GM23338 (cell line): ENCODE measurements around the gene TUBB. TPM values are rescaled to one million over a fixed set of nuclear protein-coding genes. Genes with fewer than 3 reads are reported as not detected.

Experiments used
- ATAC-seq: fragments of 200-7000 bp; cut with Tn5 transposase; 3 replicates; pipeline ENCODE4 v1.9.1; 2020
- DNase-seq: peaks from one replicate; pipeline ENCODE4 v3.0.0-alpha.2; 2015; ENCODE audit warnings: low spot score
- H2AFZ ChIP-seq: fragments of 200-600 bp; sonication (generic); 2 replicates; pipeline ENCODE4 v1.8.0; 2016; ENCODE audit warnings: antibody characterized with exemption, mild to moderate bottlenecking, moderate library complexity
- H3F3A ChIP-seq: fragments of 200-600 bp; sonication (generic); replicated peaks from 2 replicates; pipeline ENCODE4 v1.8.0; 2017; ENCODE audit warnings: antibody characterized with exemption, mixed run types, low read depth
- H3K27ac ChIP-seq: fragments of 200-600 bp; sonication (generic); 2 replicates; pipeline ENCODE4 v1.6.1; 2016; ENCODE audit warnings: low read depth
- H3K27me3 ChIP-seq: fragments of 200-600 bp; sonication (generic); 2 replicates; pipeline ENCODE4 v1.8.0; 2016; ENCODE audit warnings: mild to moderate bottlenecking, mixed run types, moderate library complexity; ENCODE audit not compliant: insufficient read depth
- H3K36me3 ChIP-seq: fragments of 200-600 bp; sonication (generic); 2 replicates; pipeline ENCODE4 v1.8.0; 2016; ENCODE audit warnings: mild to moderate bottlenecking; ENCODE audit not compliant: insufficient read depth
- H3K4me1 ChIP-seq: fragments of 200-600 bp; sonication (generic); 2 replicates; pipeline ENCODE4 v1.8.0; 2016; ENCODE audit warnings: mild to moderate bottlenecking, moderate library complexity; ENCODE audit not compliant: insufficient read depth
- H3K4me2 ChIP-seq: fragments of 200-600 bp; sonication (generic); 2 replicates; pipeline ENCODE4 v1.7.1; 2017; ENCODE audit warnings: mixed run types
- H3K4me3 ChIP-seq: fragments of 200-600 bp; sonication (generic); 2 replicates; pipeline ENCODE4 v1.6.1; 2016; ENCODE audit warnings: mixed run types
- H3K79me2 ChIP-seq: fragments of 200-600 bp; sonication (generic); replicated peaks from 2 replicates; pipeline ENCODE4 v1.8.0; 2017; ENCODE audit warnings: mild to moderate bottlenecking; ENCODE audit not compliant: insufficient read depth
- H3K9me2 ChIP-seq: fragments of 200-600 bp; sonication (generic); 2 replicates; pipeline ENCODE4 v1.8.0; 2017; ENCODE audit not compliant: insufficient read depth
- H4K20me1 ChIP-seq: fragments of 200-600 bp; sonication (generic); replicated peaks from 2 replicates; pipeline ENCODE4 v1.8.0; 2017; ENCODE audit warnings: mild to moderate bottlenecking; ENCODE audit not compliant: insufficient read depth
- H3K27ac Mint-ChIP-seq: 2 replicates; pipeline ENCODE4 v1.8.0; 2020; ENCODE audit warnings: inconsistent platforms, mild to moderate bottlenecking, moderate library complexity, mixed read lengths
- H3K27me3 Mint-ChIP-seq: 3 replicates; pipeline ENCODE4 v1.8.0; 2022; ENCODE audit warnings: low read depth, mild to moderate bottlenecking, moderate library complexity, mixed read lengths, inconsistent platforms; ENCODE audit not compliant: insufficient read depth, poor library complexity
- H3K36me3 Mint-ChIP-seq: 3 replicates; pipeline ENCODE4 v1.8.0; 2021; ENCODE audit warnings: low read depth, mild to moderate bottlenecking, inconsistent platforms, moderate library complexity, mixed read lengths
- H3K4me1 Mint-ChIP-seq: 3 replicates; pipeline ENCODE4 v1.8.0; 2020; ENCODE audit warnings: mild to moderate bottlenecking, inconsistent platforms, mixed read lengths
- H3K4me3 Mint-ChIP-seq: 3 replicates; pipeline ENCODE4 v1.8.0; 2021; ENCODE audit warnings: moderate library complexity, mild to moderate bottlenecking, inconsistent platforms, mixed read lengths
- H3K9me3 Mint-ChIP-seq: 3 replicates; pipeline ENCODE4 v1.8.0; 2020; ENCODE audit warnings: moderate library complexity, mild to moderate bottlenecking, inconsistent platforms, mixed read lengths
- CREB1 ChIP-seq: fragments of 250-450 bp; sonication (Bioruptor Pico); IDR thresholded peaks from 2 replicates; pipeline ENCODE4 v1.5.0; 2020; ENCODE audit warnings: low read depth, mild to moderate bottlenecking, moderate library complexity
- EZH2phosphoT487 ChIP-seq: fragments of 200-600 bp; sonication (generic); IDR thresholded peaks from one replicate; pipeline ENCODE4 v1.8.1; 2018; ENCODE audit warnings: antibody characterized with exemption; ENCODE audit not compliant: unreplicated experiment
- JUNB ChIP-seq: IDR thresholded peaks from one replicate; pipeline ENCODE4 v1.6.1; 2016; ENCODE audit warnings: antibody characterized with exemption; ENCODE audit not compliant: unreplicated experiment
- NANOG ChIP-seq: IDR thresholded peaks from 2 replicates; pipeline ENCODE4 v1.6.1; 2016; ENCODE audit warnings: antibody characterized with exemption, borderline replicate concordance
- POLR2AphosphoS5 ChIP-seq: IDR thresholded peaks from 2 replicates; pipeline ENCODE4 v1.6.1; 2016; ENCODE audit warnings: antibody characterized with exemption, low read depth
- STAT1 ChIP-seq: IDR thresholded peaks from one replicate; pipeline ENCODE4 v1.6.1; 2016; ENCODE audit warnings: antibody characterized with exemption; ENCODE audit not compliant: unreplicated experiment
- ZNF114 ChIP-seq: fragments of 250-450 bp; sonication (Bioruptor Pico); IDR thresholded peaks from 2 replicates; pipeline ENCODE4 v1.5.0; 2020; ENCODE audit warnings: mild to moderate bottlenecking, moderate library complexity
- ZNF331 ChIP-seq: fragments of 250-450 bp; sonication (Bioruptor Pico); IDR thresholded peaks from 2 replicates; pipeline ENCODE4 v1.5.0; 2020; ENCODE audit warnings: low read depth, mild to moderate bottlenecking, moderate library complexity
- ZNF462 ChIP-seq: fragments of 250-450 bp; sonication (Bioruptor Pico); IDR thresholded peaks from 2 replicates; pipeline ENCODE4 v1.5.0; 2020; ENCODE audit warnings: mild to moderate bottlenecking, moderate library complexity
- polyA plus RNA-seq: library from polyadenylated mRNA; unstranded; fragments of >200 nt; fragmentation: Nextera tagmentation; extraction: Ambion mirVana; gene quantifications from 2 replicates; pipeline ENCODE4 v1.2.1, GENCODE V29; 2016
- total RNA-seq: library from RNA; depleted of rRNA; stranded (reverse); fragments of >200 nt; shearing (Covaris generic); gene quantifications from 2 replicates; pipeline ENCODE4 v1.2.3, GENCODE V29; 2014
- TF ChIP-seq, protein P1 (sequence below): IDR thresholded peaks from one replicate; pipeline ENCODE4 v1.6.1; 2018; ENCODE audit warnings: antibody characterized with exemption; ENCODE audit not compliant: unreplicated experiment
- TF ChIP-seq, protein P2 (sequence below): IDR thresholded peaks from 2 replicates; pipeline ENCODE4 v1.6.1; 2016; ENCODE audit warnings: antibody characterized with exemption

TUBB gene
- total and polyA plus RNA-seq, 2 experiments from 2014 or later, result 1,041 to 1,704 TPM

DNA sequence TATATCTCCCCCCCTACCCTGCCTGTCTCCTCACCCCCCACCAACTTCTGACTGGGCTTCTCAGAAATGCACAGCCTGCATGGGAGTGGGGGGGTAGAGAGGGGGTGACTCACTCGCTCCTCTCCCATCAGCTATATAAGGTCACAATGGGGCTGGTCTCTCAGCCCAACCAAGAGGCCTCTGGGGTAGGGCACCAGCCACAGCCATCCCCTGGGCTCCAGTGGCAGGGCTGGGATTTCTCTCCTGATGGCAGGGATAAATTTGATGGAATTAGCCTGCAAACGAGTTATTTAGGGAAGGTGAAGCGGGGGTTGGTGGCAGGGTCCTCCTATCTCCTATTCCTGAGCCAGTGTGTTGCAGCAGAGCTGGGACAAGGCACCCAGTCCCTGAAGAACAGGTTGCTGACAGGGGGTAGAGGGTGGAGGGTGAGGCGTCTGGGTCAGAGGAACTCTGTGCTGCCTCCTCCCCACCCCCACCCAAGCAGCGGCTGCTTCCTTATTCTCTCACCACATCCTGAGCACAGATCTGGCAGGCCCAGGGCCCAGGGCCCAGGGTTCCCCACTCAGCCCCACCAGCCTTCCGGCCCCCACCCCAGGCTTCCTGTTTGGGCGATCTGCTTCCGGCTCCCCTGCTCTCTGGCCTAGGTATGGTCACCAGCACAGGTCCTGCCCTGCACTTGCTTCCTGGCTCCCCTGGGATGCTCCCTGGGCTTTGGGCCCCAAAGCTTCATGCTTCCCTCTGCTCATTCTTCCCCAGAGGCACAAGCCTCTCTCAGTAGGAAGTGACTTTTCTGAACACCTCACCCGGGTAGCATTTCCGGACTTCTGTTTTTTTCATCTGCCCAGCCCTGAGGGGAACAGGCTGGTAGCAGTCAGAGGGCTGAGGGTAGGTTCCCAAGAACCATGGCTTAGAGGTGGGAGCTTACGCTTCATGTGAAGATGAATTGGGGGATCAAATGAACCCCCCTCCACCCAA, 37.7 kb upstream of the TUBB start (continued):
- TF ChIP-seq ZNF462 (CRISPR knock-in tag), result no peak

GRCh38 chr6:30683183-30683979, 36.8 kb upstream of the TUBB start:
- ATAC-seq, result no peak
- peaks cover 22% of the 10 kb centered on the region for H3K79me2 ChIP-seq
- Mint-ChIP-seq H3K27ac (no peak overlapping the region), H3K4me3 (peak overlapping the region; percentile 63), H3K36me3 (peaks cover 20% of the 10 kb centered on the region), H3K9me3 (no peaks in the 10 kb centered on the region; the same call in 2 of the 3 replicates), H3K4me1 (peaks cover 63% of the 10 kb centered on the region), H3K27me3 (peaks cover 28% of the 10 kb centered on the region)
- 0 out of 2 replicates have a peak, but pooled peaks cover 9% of the 10 kb centered on the region for H3F3A ChIP-seq
- H3K4me3 ChIP-seq, result peak overlapping the region; percentile 46
- TF ChIP-seq, protein P1, sequence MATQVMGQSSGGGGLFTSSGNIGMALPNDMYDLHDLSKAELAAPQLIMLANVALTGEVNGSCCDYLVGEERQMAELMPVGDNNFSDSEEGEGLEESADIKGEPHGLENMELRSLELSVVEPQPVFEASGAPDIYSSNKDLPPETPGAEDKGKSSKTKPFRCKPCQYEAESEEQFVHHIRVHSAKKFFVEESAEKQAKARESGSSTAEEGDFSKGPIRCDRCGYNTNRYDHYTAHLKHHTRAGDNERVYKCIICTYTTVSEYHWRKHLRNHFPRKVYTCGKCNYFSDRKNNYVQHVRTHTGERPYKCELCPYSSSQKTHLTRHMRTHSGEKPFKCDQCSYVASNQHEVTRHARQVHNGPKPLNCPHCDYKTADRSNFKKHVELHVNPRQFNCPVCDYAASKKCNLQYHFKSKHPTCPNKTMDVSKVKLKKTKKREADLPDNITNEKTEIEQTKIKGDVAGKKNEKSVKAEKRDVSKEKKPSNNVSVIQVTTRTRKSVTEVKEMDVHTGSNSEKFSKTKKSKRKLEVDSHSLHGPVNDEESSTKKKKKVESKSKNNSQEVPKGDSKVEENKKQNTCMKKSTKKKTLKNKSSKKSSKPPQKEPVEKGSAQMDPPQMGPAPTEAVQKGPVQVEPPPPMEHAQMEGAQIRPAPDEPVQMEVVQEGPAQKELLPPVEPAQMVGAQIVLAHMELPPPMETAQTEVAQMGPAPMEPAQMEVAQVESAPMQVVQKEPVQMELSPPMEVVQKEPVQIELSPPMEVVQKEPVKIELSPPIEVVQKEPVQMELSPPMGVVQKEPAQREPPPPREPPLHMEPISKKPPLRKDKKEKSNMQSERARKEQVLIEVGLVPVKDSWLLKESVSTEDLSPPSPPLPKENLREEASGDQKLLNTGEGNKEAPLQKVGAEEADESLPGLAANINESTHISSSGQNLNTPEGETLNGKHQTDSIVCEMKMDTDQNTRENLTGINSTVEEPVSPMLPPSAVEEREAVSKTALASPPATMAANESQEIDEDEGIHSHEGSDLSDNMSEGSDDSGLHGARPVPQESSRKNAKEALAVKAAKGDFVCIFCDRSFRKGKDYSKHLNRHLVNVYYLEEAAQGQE, result no peak
- no peak for TF ChIP-seq POLR2AphosphoS5
- no peak for TF ChIP-seq NANOG
- no peak for TF ChIP-seq ZNF114
- TF ChIP-seq ZNF331 (CRISPR knock-in tag), result no peak
- TF ChIP-seq CREB1 (CRISPR knock-in tag), result no peak
- TF ChIP-seq, protein P2, sequence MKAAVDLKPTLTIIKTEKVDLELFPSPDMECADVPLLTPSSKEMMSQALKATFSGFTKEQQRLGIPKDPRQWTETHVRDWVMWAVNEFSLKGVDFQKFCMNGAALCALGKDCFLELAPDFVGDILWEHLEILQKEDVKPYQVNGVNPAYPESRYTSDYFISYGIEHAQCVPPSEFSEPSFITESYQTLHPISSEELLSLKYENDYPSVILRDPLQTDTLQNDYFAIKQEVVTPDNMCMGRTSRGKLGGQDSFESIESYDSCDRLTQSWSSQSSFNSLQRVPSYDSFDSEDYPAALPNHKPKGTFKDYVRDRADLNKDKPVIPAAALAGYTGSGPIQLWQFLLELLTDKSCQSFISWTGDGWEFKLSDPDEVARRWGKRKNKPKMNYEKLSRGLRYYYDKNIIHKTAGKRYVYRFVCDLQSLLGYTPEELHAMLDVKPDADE, result no peak
- TF ChIP-seq EZH2phosphoT487, result no peak
- TF ChIP-seq STAT1, result no peak
- TF ChIP-seq JUNB, result no peak
- peak overlapping the region; percentile 76 for H3K4me2 ChIP-seq
- 0 out of 2 replicates have a peak, but pooled peaks cover 5% of the 10 kb centered on the region for H3K27me3 ChIP-seq
- no peaks in the 10 kb centered on the region for H3K36me3 ChIP-seq
- H3K9me2 ChIP-seq, result no peaks in the 10 kb centered on the region
- peaks cover 48% of the 10 kb centered on the region for H3K4me1 ChIP-seq
- no peak overlapping the region for H2AFZ ChIP-seq
- peak overlapping the region; percentile 74; the same call in 1 of the 2 replicates for H3K27ac ChIP-seq
- no peaks in the 10 kb centered on the region; the same call in 1 of the 2 replicates for H4K20me1 ChIP-seq
- DNase-seq, result no peak
